ENCODE measurements around the gene RBM4B. TPM values are rescaled to one million over a fixed set of nuclear protein-coding genes. Genes with fewer than 3 reads are reported as not detected.

Gene RBM4B
- total RNA-seq, 1 donor from 2014 or later: 9.5 TPM

- no peaks in the 10 kb centered on the region for H3K4me1 ChIP-seq
- no peak overlapping the region for H3K4me3 ChIP-seq
- no peak for ATAC-seq
- no peaks in the 10 kb centered on the region for H3K9me3 ChIP-seq
- DNase-seq: no peak
- no peaks in the 10 kb centered on the region for H3K27me3 ChIP-seq
- H3K36me3 ChIP-seq: no peaks in the 10 kb centered on the region
- H3K27ac ChIP-seq: no peak overlapping the region
- TF ChIP-seq CTCF (IDR thresholded peaks at IDR 0.05): no peak
- intact Hi-C loops (cut with DNase I): no loop called here
Observed at GRCh38 chr11:66706989-66707388, 29.3 kb upstream of the RBM4B start.

- H3K4me3 ChIP-seq: no peak overlapping the region
- intact Hi-C loops (cut with DNase I): no loop called here
- no peaks in the 10 kb centered on the region for H3K27me3 ChIP-seq
- no peak for TF ChIP-seq CTCF (IDR thresholded peaks at IDR 0.05)
- H3K4me1 ChIP-seq: no peaks in the 10 kb centered on the region
- no peak overlapping the region for H3K27ac ChIP-seq
- H3K9me3 ChIP-seq: no peaks in the 10 kb centered on the region
- no peak for ATAC-seq
- DNase-seq: no peak
- no peaks in the 10 kb centered on the region for H3K36me3 ChIP-seq
Observed at GRCh38 chr11:66705587-66706335, 28.1 kb upstream of the RBM4B start.

GRCh38 chr11:66704659-66705360 lies 27.1 kb upstream of the RBM4B start:
- Histone ChIP-seq H3K27ac (no peak overlapping the region), H3K27me3 (no peaks in the 10 kb centered on the region), H3K4me1 (no peaks in the 10 kb centered on the region), H3K9me3 (no peaks in the 10 kb centered on the region), H3K36me3 (no peaks in the 10 kb centered on the region), H3K4me3 (no peak overlapping the region)
- ATAC-seq (peak; percentile 31), DNase-seq (no peak)
- intact Hi-C loops (cut with DNase I): no loop called here
- no peak for TF ChIP-seq CTCF (IDR thresholded peaks at IDR 0.05)

- H3K27me3 ChIP-seq: no peaks in the 10 kb centered on the region
- intact Hi-C loops (cut with DNase I): no loop called here
- no peaks in the 10 kb centered on the region for H3K4me1 ChIP-seq
- no peak for TF ChIP-seq CTCF (IDR thresholded peaks at IDR 0.05)
- H3K4me3 ChIP-seq: no peak overlapping the region
- ATAC-seq (no peak), DNase-seq (no peak)
- H3K9me3 ChIP-seq: no peaks in the 10 kb centered on the region
- H3K27ac ChIP-seq: no peak overlapping the region
- no peaks in the 10 kb centered on the region for H3K36me3 ChIP-seq
Observed at GRCh38 chr11:66701432-66702240, 23.9 kb upstream of the RBM4B start.

- DNase-seq (no peak), ATAC-seq (no peak)
- H3K36me3 ChIP-seq: no peaks in the 10 kb centered on the region
- H3K9me3 ChIP-seq: no peaks in the 10 kb centered on the region
- H3K4me3 ChIP-seq: no peak overlapping the region
- H3K4me1 ChIP-seq: no peaks in the 10 kb centered on the region
- no peak for TF ChIP-seq CTCF (IDR thresholded peaks at IDR 0.05)
- H3K27me3 ChIP-seq: no peaks in the 10 kb centered on the region
- intact Hi-C loops (cut with DNase I): no loop called here
- no peak overlapping the region for H3K27ac ChIP-seq
Observed at GRCh38 chr11:66700742-66701141, 23.1 kb upstream of the RBM4B start.

Data from upper lobe of right lung (tissue), 1 donor.